A549 (cell line): Measurements from ENCODE around the gene MROH9. TPM values are rescaled to one million over a fixed set of nuclear protein-coding genes. Genes with fewer than 3 reads are reported as not detected.

Experiments used
- ATAC-seq, 2 experiments: fragments of 200-7000 bp in 1 of 2; fragments of >200 bp in 1 of 2; cut with Nextera tagmentation in 1 of 2; cut with Tn5 transposase in 1 of 2; 3 replicates each; pipeline versions ENCODE4 v1.8.0 to v1.9.1; 2018 to 2020; ENCODE audit warnings: mild to moderate bottlenecking in 1 of 2, moderate library complexity in 1 of 2
- CTCF ChIA-PET: fragments of 300-600 bp; sonication (Branson Sonifier 250); formaldehyde crosslinking; extraction: SDS; loops from one replicate; lab custom pipeline; 2021; ENCODE audit warnings: antibody characterized with exemption, inconsistent platforms; lab: Yijun Ruan, JAX
- POLR2A ChIA-PET: fragments of 350-600 bp; formaldehyde crosslinking; extraction: SDS; loops from one replicate; lab custom pipeline; 2021; ENCODE audit warnings: antibody characterized with exemption, inconsistent platforms; lab: Yijun Ruan, JAX
- DNase-seq, 2 experiments: peaks; one replicate each; pipeline versions ENCODE4 v3.0.0 to v3.0.0-alpha.2; 2011 to 2016; ENCODE audit warnings: low read depth in 1 of 2, low spot score in 1 of 2
- FAIRE-seq: peaks from 2 replicates; lab custom pipeline; 2011; peaks lifted over from hg19 to GRCh38; lab: Jason Lieb, UNC
- H3K27ac ChIP-seq, 2 experiments: fragments of >200 bp; sonication (Bioruptor Twin); formaldehyde crosslinking; 3 replicates each; pipeline ENCODE4 v1.5.1; 2016 to 2017
- H3K4me1 ChIP-seq: fragments of >200 bp; sonication (Bioruptor Twin); formaldehyde crosslinking; 3 replicates; pipeline ENCODE4 v1.6.1; 2016
- H3K4me2 ChIP-seq: fragments of >200 bp; sonication (Bioruptor Twin); formaldehyde crosslinking; 3 replicates; pipeline ENCODE4 v1.6.1; 2016
- H3K4me3 ChIP-seq: fragments of >200 bp; sonication (Bioruptor Twin); formaldehyde crosslinking; 3 replicates; pipeline ENCODE4 v1.5.1; 2016
- H3K9me3 ChIP-seq: fragments of >200 bp; sonication (Bioruptor Twin); formaldehyde crosslinking; 3 replicates; pipeline ENCODE4 v1.6.1; 2016
- BHLHE40 ChIP-seq: IDR thresholded peaks from 2 replicates; pipeline ENCODE4 v1.6.1; 2012; ENCODE audit warnings: low read depth, low read length, inconsistent platforms
- EP300 ChIP-seq, 2 experiments: fragments of >200 bp; sonication (Bioruptor Twin); formaldehyde crosslinking; IDR thresholded peaks; 2 replicates in 1 of 2; 3 replicates in 1 of 2; pipeline ENCODE4 v1.6.1; 2016 to 2017
- FOXS1 ChIP-seq: fragments of 250-450 bp; sonication (Bioruptor Pico); IDR thresholded peaks from 2 replicates; pipeline ENCODE4 v1.5.0; 2020; ENCODE audit warnings: mild to moderate bottlenecking, moderate library complexity
- GATA3 ChIP-seq: IDR thresholded peaks from 2 replicates; pipeline ENCODE4 v1.6.1; 2012; ENCODE audit warnings: borderline replicate concordance
- HOXB13 ChIP-seq: fragments of 250-450 bp; sonication (Bioruptor Pico); IDR thresholded peaks from 2 replicates; pipeline ENCODE4 v1.5.0; 2020; ENCODE audit warnings: low read depth, mild to moderate bottlenecking, moderate library complexity
- HOXB5 ChIP-seq: fragments of 250-450 bp; sonication (Bioruptor Pico); IDR thresholded peaks from 2 replicates; pipeline ENCODE4 v1.5.0; 2020; ENCODE audit warnings: mild to moderate bottlenecking, moderate library complexity
- MAZ ChIP-seq: fragments of 150-350 bp; IDR thresholded peaks from 2 replicates; pipeline ENCODE4 v1.6.1; 2014; ENCODE audit warnings: antibody characterized with exemption, low read depth, low read length, borderline replicate concordance
- NFE2L2 ChIP-seq: fragments of 150-350 bp; conservative IDR thresholded peaks from 2 replicates; pipeline ENCODE4 v1.6.1; 2014; ENCODE audit warnings: low read length
- NPAS2 ChIP-seq: fragments of 250-450 bp; sonication (Bioruptor Pico); IDR thresholded peaks from 2 replicates; pipeline ENCODE4 v1.8.0; 2022; ENCODE audit warnings: mild to moderate bottlenecking, moderate library complexity, borderline replicate concordance
- RAD21 ChIP-seq, 2 experiments: fragments of >200 bp in 1 of 2; sonication (Bioruptor Twin) in 1 of 2; formaldehyde crosslinking in 1 of 2; IDR thresholded peaks in 1 of 2; conservative IDR thresholded peaks in 1 of 2; 2 replicates in 1 of 2; 3 replicates in 1 of 2; pipeline ENCODE4 v1.6.1; 2012 to 2018; ENCODE audit warnings: inconsistent platforms in 1 of 2
- SREBF2 ChIP-seq: fragments of 450-650 bp; IDR thresholded peaks from 2 replicates; pipeline ENCODE4 v1.6.1; 2014; ENCODE audit warnings: mild to moderate bottlenecking, moderate library complexity
- TP53 ChIP-seq: fragments of 250-450 bp; sonication (Bioruptor Pico); IDR thresholded peaks from 2 replicates; pipeline ENCODE4 v1.5.0; 2021; ENCODE audit warnings: mild to moderate bottlenecking, moderate library complexity
- ZFP36 ChIP-seq: fragments of 450-650 bp; IDR thresholded peaks from 2 replicates; pipeline ENCODE4 v1.6.1; 2014; ENCODE audit warnings: borderline replicate concordance; ENCODE audit not compliant: partially characterized antibody
- WGBS: methylation state at CpG from one replicate; pipeline ENCODE4 v1.1.6; 2017; ENCODE audit errors: missing lambda C conversion rate; 5-methylcytosine and 5-hydroxymethylcytosine counted together
- polyA plus RNA-seq, 4 experiments: library from polyadenylated mRNA; depleted of rRNA in 3 of 4; stranded (reverse); fragments of >200 nt; fragmentation: RNase III in 1 of 4; extraction: RNeasy Plus Mini Kit Qiagen cat#74134 plus additional on column Dnase treatment in 1 of 4; gene quantifications; 2 replicates in 3 of 4; 3 replicates in 1 of 4; pipeline ENCODE4 v1.2.3, GENCODE V29; 2011 to 2017
- TF ChIP-seq, protein P1 (sequence below): fragments of 200-600 bp; sonication (generic); IDR thresholded peaks from 2 replicates; pipeline ENCODE4 v1.6.1; 2016; ENCODE audit warnings: antibody characterized with exemption, mild to moderate bottlenecking, moderate library complexity
- TF ChIP-seq, protein P2 (sequence below): fragments of >200 bp; sonication (Bioruptor Twin); formaldehyde crosslinking; IDR thresholded peaks from 2 replicates; pipeline ENCODE4 v1.6.1; 2016
- TF ChIP-seq, protein P3 (sequence below): fragments of 250-450 bp; sonication (Bioruptor Pico); IDR thresholded peaks from 2 replicates; pipeline ENCODE4 v1.5.0; 2020; ENCODE audit warnings: low read depth, mild to moderate bottlenecking, moderate library complexity
- TF ChIP-seq, protein P4 (sequence below): fragments of >200 bp; sonication (Bioruptor Twin); formaldehyde crosslinking; IDR thresholded peaks from 3 replicates; pipeline ENCODE4 v1.6.1; 2016
- TF ChIP-seq, protein P5 (sequence below): fragments of 150-350 bp; IDR thresholded peaks from 2 replicates; pipeline ENCODE4 v1.6.1; 2014; ENCODE audit warnings: low read depth, mild to moderate bottlenecking, low read length
- TF ChIP-seq, protein P6 (sequence below): fragments of 250-450 bp; sonication (Bioruptor Pico); IDR thresholded peaks from 2 replicates; pipeline ENCODE4 v1.5.0; 2021; ENCODE audit warnings: mild to moderate bottlenecking, moderate library complexity, borderline replicate concordance

MROH9 gene
- polyA plus RNA-seq, 2 of the 4 experiments (the other 2 are of a cell fraction) = not detected

DNA sequence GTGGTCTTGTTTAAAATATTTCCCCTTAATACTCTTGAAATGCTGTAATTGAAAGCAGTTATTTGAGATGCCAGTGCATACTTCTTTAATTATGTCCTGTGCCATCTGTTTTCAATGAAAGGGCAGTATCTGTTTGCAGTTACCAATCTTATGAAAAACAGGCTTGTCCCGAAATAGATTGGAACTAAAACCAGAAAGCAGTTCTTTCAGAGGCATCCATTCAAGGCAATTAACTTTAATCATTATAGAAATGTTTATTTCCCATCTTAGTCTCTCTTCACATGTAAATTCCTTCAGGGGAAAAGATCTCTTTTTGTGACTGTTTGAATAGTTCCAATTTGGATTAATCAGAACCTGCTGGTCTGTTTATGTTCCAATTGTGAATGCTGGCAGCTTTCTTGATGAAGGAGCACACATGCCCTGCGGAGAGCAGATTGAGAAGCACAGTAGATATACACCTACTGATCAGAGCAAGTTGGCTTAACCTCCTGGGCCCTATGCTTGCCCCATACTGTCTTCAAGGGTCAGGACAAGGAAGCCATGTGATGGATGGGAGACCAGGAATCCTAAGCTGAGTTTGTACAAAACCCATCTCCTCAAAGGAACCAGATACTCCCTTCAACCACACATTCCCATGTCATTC lies 41.6 kb upstream of the MROH9 start:
- DNase-seq = no peak
- ATAC-seq = no peak
- Histone ChIP-seq H3K4me3 (no peak overlapping the region), H3K27ac (no peak overlapping the region), H3K4me1 (no peaks in the 10 kb centered on the region), H3K4me2 (no peak overlapping the region), H3K9me3 (no peaks in the 10 kb centered on the region)
- POLR2A ChIA-PET = no interaction called here
- 6% methylated on average over 2 of the region's 2 CpGs for WGBS
- CTCF ChIA-PET = no interaction called here
- FAIRE-seq = no peak
- TF ChIP-seq TP53 (CRISPR knock-in tag) (no peak), HOXB13 (CRISPR knock-in tag) (no peak), FOXS1 (no peak), NFE2L2 (no peak), EP300 (IDR thresholded peaks at IDR 0.05) (no peak), GATA3 (no peak), ZFP36 (no peak), RAD21 (conservative IDR thresholded peaks at IDR 0.05 in 1 of 2, IDR thresholded peaks at IDR 0.05 in 1 of 2) (no peak), HOXB5 (CRISPR knock-in tag) (no peak)
- TF ChIP-seq, protein P1, sequence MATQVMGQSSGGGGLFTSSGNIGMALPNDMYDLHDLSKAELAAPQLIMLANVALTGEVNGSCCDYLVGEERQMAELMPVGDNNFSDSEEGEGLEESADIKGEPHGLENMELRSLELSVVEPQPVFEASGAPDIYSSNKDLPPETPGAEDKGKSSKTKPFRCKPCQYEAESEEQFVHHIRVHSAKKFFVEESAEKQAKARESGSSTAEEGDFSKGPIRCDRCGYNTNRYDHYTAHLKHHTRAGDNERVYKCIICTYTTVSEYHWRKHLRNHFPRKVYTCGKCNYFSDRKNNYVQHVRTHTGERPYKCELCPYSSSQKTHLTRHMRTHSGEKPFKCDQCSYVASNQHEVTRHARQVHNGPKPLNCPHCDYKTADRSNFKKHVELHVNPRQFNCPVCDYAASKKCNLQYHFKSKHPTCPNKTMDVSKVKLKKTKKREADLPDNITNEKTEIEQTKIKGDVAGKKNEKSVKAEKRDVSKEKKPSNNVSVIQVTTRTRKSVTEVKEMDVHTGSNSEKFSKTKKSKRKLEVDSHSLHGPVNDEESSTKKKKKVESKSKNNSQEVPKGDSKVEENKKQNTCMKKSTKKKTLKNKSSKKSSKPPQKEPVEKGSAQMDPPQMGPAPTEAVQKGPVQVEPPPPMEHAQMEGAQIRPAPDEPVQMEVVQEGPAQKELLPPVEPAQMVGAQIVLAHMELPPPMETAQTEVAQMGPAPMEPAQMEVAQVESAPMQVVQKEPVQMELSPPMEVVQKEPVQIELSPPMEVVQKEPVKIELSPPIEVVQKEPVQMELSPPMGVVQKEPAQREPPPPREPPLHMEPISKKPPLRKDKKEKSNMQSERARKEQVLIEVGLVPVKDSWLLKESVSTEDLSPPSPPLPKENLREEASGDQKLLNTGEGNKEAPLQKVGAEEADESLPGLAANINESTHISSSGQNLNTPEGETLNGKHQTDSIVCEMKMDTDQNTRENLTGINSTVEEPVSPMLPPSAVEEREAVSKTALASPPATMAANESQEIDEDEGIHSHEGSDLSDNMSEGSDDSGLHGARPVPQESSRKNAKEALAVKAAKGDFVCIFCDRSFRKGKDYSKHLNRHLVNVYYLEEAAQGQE = no peak

DNA sequence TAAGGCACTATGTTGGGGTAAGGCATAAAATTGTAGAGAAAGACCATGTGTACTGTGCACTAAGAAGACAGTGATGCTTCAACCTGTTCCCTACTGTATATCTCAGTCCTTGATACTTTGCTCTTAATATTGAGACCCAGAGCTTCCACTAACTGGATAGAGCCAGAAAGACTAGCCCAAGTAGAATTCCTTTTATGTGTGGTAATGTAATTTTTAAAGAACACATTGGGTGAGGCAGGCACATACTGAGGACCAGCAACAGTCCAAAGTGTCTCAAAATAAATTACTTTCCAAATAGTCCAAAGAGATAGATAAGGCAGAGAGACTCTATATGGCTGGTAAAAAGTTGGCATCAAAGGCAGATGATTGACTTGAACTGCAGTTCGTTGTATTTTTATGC lies 31.4 kb upstream of the MROH9 start:
- ATAC-seq (no peak), FAIRE-seq (no peak), DNase-seq (no peak)
- 2% methylated on average over 1 of the region's 1 CpG for WGBS
- TF ChIP-seq, protein P2, sequence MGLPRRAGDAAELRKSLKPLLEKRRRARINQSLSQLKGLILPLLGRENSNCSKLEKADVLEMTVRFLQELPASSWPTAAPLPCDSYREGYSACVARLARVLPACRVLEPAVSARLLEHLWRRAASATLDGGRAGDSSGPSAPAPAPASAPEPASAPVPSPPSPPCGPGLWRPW = no peak
- TF ChIP-seq MAZ (no peak), RAD21 (conservative IDR thresholded peaks at IDR 0.05 in 1 of 2, IDR thresholded peaks at IDR 0.05 in 1 of 2) (no peak), NPAS2 (CRISPR knock-in tag) (no peak), EP300 (IDR thresholded peaks at IDR 0.05) (no peak), SREBF2 (no peak), BHLHE40 (no peak)
- TF ChIP-seq, protein P3, sequence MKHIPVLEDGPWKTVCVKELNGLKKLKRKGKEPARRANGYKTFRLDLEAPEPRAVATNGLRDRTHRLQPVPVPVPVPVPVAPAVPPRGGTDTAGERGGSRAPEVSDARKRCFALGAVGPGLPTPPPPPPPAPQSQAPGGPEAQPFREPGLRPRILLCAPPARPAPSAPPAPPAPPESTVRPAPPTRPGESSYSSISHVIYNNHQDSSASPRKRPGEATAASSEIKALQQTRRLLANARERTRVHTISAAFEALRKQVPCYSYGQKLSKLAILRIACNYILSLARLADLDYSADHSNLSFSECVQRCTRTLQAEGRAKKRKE (CRISPR knock-in tag) = no peak
- TF ChIP-seq, protein P4, sequence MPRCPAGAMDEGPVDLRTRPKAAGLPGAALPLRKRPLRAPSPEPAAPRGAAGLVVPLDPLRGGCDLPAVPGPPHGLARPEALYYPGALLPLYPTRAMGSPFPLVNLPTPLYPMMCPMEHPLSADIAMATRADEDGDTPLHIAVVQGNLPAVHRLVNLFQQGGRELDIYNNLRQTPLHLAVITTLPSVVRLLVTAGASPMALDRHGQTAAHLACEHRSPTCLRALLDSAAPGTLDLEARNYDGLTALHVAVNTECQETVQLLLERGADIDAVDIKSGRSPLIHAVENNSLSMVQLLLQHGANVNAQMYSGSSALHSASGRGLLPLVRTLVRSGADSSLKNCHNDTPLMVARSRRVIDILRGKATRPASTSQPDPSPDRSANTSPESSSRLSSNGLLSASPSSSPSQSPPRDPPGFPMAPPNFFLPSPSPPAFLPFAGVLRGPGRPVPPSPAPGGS = no peak
- TF ChIP-seq, protein P5, sequence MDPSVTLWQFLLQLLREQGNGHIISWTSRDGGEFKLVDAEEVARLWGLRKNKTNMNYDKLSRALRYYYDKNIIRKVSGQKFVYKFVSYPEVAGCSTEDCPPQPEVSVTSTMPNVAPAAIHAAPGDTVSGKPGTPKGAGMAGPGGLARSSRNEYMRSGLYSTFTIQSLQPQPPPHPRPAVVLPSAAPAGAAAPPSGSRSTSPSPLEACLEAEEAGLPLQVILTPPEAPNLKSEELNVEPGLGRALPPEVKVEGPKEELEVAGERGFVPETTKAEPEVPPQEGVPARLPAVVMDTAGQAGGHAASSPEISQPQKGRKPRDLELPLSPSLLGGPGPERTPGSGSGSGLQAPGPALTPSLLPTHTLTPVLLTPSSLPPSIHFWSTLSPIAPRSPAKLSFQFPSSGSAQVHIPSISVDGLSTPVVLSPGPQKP = no peak
- TF ChIP-seq, protein P6, sequence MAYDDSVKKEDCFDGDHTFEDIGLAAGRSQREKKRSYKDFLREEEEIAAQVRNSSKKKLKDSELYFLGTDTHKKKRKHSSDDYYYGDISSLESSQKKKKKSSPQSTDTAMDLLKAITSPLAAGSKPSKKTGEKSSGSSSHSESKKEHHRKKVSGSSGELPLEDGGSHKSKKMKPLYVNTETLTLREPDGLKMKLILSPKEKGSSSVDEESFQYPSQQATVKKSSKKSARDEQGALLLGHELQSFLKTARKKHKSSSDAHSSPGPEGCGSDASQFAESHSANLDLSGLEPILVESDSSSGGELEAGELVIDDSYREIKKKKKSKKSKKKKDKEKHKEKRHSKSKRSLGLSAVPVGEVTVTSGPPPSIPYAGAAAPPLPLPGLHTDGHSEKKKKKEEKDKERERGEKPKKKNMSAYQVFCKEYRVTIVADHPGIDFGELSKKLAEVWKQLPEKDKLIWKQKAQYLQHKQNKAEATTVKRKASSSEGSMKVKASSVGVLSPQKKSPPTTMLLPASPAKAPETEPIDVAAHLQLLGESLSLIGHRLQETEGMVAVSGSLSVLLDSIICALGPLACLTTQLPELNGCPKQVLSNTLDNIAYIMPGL (CRISPR knock-in tag) = no peak
- H3K4me1 ChIP-seq = no peaks in the 10 kb centered on the region
- ChIA-PET POLR2A (no interaction called here), CTCF (no interaction called here)
- no peak overlapping the region for H3K4me2 ChIP-seq
- H3K9me3 ChIP-seq = no peaks in the 10 kb centered on the region
- no peak overlapping the region for H3K4me3 ChIP-seq
- no peak overlapping the region for H3K27ac ChIP-seq
